ENCODE data around the gene EIPR1. TPM values are rescaled to one million over a fixed set of nuclear protein-coding genes. Genes with fewer than 3 reads are reported as not detected.

Gene EIPR1
- total RNA-seq, 1 experiment from 2014 or later = 77.2 TPM

DNA sequence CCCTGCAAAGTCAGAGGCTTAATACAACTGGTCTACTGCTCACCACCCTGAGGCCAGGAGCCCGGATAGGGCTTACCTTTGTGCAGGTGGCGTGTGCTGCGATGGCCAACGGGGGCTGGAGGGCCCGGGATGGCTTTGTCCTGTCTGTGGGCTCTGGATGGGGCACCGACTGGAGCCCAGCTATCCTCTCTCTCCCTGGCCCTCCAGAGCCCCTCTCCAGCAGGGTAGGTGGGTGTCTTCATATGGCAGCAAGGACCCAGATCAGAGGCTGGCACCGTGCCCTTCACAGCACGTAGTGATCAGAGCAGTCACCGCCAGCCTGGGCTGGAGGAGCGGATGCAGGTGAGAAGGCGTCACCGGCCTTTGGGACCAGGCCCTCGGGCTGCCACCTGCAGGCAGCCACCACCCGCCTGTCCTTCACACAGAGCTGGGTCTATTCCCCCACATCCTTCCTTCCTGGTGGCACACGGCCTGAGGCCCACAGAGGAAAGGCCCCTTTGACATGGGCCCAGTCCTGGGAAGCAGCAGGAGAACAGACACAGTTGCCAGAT, 232.1 kb downstream of the EIPR1 start:
- no peak for DNase-seq (ENCODE audit: low read depth)
- in situ Hi-C loops (cut with HindIII; ENCODE audit: low pct_unique_long_range_greater_than_20kb, low sequenced_read_pairs) = no loop called here

DNA sequence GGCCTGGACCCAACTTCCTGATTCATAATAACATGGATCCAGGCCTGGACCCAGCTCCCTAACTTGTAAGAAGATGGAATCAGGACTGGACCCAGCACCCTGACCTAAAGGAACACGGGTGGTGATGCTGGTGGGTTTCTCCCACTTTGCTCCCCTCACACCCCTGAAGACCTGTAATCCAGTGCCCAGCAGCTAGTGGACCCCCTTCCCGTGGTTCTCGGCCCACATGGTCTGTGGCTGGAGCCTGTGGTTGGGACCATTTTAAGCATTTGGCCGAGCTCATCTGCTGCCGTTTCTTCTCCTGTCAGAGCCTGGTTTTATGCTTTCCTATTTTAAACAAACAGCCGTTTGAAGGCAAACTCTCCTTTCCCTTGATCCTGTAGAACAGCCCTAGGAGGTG, 232.8 kb downstream of the EIPR1 start:
- in situ Hi-C loops (cut with HindIII; ENCODE audit: low pct_unique_long_range_greater_than_20kb, low sequenced_read_pairs) = no loop called here

DNA sequence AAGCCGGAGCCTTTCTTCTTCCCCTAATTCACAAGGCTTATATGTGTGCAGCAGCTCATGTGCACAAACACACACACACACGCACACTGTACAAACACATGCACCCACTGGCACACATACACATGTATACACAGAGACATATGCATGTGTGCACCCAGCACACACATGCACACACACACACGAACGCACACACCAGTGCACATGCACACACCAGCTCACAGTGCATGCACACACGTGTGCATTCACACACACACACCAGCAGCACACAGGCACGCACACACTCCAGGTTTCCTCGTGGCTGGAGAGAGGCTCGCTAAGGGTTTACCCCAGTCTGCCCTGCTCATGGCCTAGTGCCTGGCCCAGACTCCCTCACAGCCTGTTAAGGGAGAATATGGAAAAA, 234.0 kb downstream of the EIPR1 start:
- in situ Hi-C loops (cut with HindIII; ENCODE audit: low pct_unique_long_range_greater_than_20kb, low sequenced_read_pairs) = no loop called here

More for the DNA sequence above, 232.8 kb downstream of the EIPR1 start:
- no peak for DNase-seq (ENCODE audit: low read depth)

DNA sequence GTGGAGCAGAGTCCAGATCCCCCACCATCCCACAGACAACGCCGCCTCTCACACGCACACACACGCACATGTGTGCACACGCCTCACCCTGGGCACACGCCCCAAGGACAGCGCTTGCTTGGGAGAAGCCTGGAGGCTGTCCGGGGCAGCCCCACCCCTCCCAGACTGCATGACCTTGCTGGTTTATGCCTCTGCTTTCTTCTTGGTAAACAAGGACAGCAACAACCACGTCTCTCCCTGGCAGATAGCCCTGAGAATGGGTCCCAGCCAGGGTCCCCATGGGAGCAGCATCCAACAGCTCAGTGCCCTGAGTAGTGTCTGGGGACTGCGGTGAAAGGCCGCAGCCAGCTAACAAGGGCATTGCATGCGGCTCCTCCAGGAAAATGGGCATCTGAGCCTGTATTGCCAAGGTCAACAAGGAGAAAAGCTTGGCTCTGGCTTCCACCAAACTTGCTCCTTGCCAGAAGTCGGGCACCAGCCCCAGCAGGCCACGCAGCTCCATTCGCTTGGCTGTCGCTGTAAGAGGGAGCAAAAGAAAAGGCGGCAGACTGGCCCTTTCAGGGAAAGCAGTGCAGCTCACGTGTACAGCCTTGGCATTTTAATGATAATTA, 234.6 kb downstream of the EIPR1 start:
- no peak for DNase-seq (ENCODE audit: low read depth)
- in situ Hi-C loops (cut with HindIII; ENCODE audit: low pct_unique_long_range_greater_than_20kb, low sequenced_read_pairs) = no loop called here

More for the DNA sequence above, 234.0 kb downstream of the EIPR1 start:
- DNase-seq (ENCODE audit: low read depth) = no peak

DNA sequence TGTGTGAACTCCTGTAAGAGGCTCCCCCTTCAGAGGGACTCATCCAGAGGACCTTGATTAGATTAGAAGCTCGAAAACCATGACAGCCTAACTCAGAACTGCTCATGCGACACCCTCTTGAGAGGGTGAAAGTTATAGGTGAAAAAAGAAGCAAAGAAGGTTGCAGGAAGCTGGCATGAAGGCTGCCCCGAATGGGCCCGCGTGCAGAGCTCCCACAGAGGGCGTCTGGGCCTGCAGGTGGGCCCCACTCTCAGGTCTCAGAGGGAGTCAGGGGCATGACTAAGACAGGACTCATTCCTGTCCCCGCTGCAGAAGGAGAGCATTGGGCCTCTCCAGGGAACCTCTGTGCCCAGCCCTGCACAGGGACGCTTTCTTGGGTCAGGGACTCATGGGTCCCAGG, 235.4 kb downstream of the EIPR1 start:
- no peak for DNase-seq (ENCODE audit: low read depth)
- in situ Hi-C loops (cut with HindIII; ENCODE audit: low pct_unique_long_range_greater_than_20kb, low sequenced_read_pairs) = no loop called here

DNA sequence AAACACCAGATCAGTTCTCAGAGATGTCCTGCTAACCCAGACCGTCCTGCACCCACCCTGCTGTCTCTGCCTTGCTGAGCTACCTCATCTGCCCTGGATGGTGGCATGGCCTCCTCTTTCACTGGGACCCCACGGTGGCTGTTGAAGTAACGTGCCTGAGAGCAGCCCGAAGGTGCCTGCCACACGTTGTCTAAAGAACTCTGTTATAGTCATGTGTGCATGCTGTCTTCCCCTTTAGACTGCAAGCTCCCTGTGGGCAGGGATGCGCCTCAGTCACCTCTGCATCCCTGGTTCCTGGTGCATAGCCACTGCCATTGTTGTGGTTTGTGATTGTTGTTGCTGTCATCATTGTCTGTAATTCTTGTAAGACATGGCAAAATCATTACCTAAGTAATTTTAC, 235.9 kb downstream of the EIPR1 start:
- no peak for DNase-seq (ENCODE audit: low read depth)
- in situ Hi-C loops (cut with HindIII; ENCODE audit: low pct_unique_long_range_greater_than_20kb, low sequenced_read_pairs) = no loop called here

DNA sequence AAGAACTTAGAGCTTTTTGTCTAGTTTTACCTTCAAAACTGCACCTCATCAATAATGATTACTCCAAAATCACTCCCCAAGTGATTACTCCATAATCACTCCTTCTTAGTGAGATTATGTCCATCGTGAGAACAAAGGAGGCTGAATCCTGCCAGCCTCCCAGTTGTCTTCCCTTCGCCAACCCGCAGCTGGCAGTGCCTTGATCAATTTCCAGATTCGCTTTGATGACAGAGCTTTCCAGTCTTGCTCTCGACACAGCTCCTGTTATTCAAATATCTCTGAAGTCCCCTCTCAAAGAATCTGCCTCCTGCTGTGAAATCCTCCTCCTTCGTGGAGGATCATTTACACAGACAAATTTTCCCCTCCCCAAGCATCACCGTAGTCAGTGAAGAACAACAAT, 237.7 kb downstream of the EIPR1 start:
- no peak for DNase-seq (ENCODE audit: low read depth)
- in situ Hi-C loops (cut with HindIII; ENCODE audit: low pct_unique_long_range_greater_than_20kb, low sequenced_read_pairs) = no loop called here

Other genes starting within 250 kb of the EIPR1 start
- 40.7 and 76.8 TPM in 2 replicates for gene TRAPPC12, start 1.9 kb upstream of the EIPR1 start, total RNA-seq (2014; rRNA removed; shearing (Covaris generic); ENCODE audit: low replicate concordance)
- gene ADI1, start 141.7 kb upstream of the EIPR1 start, total RNA-seq (2014; rRNA removed; shearing (Covaris generic); ENCODE audit: low replicate concordance) = 42.7 and 54.8 TPM in 2 replicates
- 23.5 and 27.9 TPM in 2 replicates for gene RNASEH1, start 180.5 kb upstream of the EIPR1 start, total RNA-seq (2014; rRNA removed; shearing (Covaris generic); ENCODE audit: low replicate concordance)
- 2,706 and 2,991 TPM in 2 replicates for gene RPS7, start 197.4 kb upstream of the EIPR1 start, total RNA-seq (2014; rRNA removed; shearing (Covaris generic); ENCODE audit: low replicate concordance)
- 5.2 TPM in 1 of 2 replicates, not detected in the other for gene COLEC11, start 217.3 kb upstream of the EIPR1 start, total RNA-seq (2014; rRNA removed; shearing (Covaris generic); ENCODE audit: low replicate concordance)

Data from Caki2 (cell line).